NB4 (cell line): Measurements from ENCODE around the gene PKLR.
A peak's percentile ranks its signal among the peaks of the same experiment; 100 is the strongest.

Source experiments
- DNase-seq: peaks from one replicate; pipeline ENCODE4 v3.0.0; 2010; ENCODE audit warnings: low read depth
- H3K4me3 ChIP-seq: one replicate; pipeline ENCODE4 v1.5.1; 2011; ENCODE audit warnings: mild to moderate bottlenecking, low read depth, low read length, moderate library complexity
- CTCF ChIP-seq: IDR thresholded peaks from one replicate; pipeline ENCODE4 v1.5.1; 2012; ENCODE audit warnings: low read depth, low read length
- MAX ChIP-seq: IDR thresholded peaks from 2 replicates; pipeline ENCODE4 v1.6.1; 2011; ENCODE audit warnings: low read depth, low read length
- MYC ChIP-seq: IDR thresholded peaks from 2 replicates; pipeline ENCODE4 v1.6.1; 2011; ENCODE audit warnings: low read depth, low read length
- POLR2A ChIP-seq: IDR thresholded peaks from 2 replicates; pipeline ENCODE4 v1.6.1; 2011; ENCODE audit warnings: mild to moderate bottlenecking; ENCODE audit not compliant: insufficient read length; ENCODE audit errors: extremely low read depth

Gene PKLR

GRCh38 chr1:155284476-155284875, 16.8 kb downstream of the PKLR start:
- no peak overlapping the region for H3K4me3 ChIP-seq
- DNase-seq = no peak
- TF ChIP-seq MAX (no peak), CTCF (no peak), POLR2A (no peak), MYC (no peak)

GRCh38 chr1:155282488-155283091, 18.6 kb downstream of the PKLR start:
- TF ChIP-seq POLR2A (no peak), MYC (no peak), CTCF (no peak)
- no peak for DNase-seq
- no peak overlapping the region for H3K4me3 ChIP-seq

GRCh38 chr1:155279268-155279667, 22.0 kb downstream of the PKLR start:
- H3K4me3 ChIP-seq = no peak overlapping the region
- no peak for TF ChIP-seq POLR2A
- TF ChIP-seq MAX = no peak
- no peak for TF ChIP-seq MYC
- TF ChIP-seq CTCF = no peak
- no peak for DNase-seq

DNA sequence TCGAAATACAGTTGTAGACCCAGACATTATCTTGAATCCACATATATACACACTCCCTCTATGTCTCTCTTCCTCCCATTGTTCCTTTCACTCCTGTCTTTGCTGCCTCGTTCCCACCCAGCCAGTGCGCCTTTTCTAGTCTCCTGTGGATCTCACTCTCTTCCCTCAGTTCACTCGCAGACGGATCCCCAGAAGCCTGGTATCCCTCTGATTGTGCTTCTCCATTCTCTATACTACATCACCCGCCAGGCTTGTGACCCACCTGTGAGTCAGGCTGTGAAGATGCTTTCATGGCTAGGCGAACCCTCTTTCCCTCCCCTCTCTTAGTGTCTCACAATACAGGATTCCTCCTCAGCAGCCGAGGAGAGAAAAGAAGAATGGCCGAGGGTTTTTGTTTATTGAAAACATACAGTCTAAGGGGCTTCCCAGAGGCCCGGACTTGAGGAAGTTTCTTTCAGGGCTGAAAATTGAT, 22.5 kb downstream of the PKLR start:
- no peak overlapping the region for H3K4me3 ChIP-seq
- no peak for DNase-seq
- TF ChIP-seq MAX (no peak), MYC (no peak), POLR2A (no peak), CTCF (no peak)

- peak overlapping the region; percentile 44 for H3K4me3 ChIP-seq
- peak; percentile 59 for DNase-seq
- TF ChIP-seq CTCF (peak; percentile 21), MYC (no peak), MAX (no peak)
Observed at GRCh38 chr1:155277902-155278688, 23.1 kb downstream of the PKLR start.
